ENCODE data around the gene CLSTN2.

- TF ChIP-seq CBX5 (IDR thresholded peaks at IDR 0.05; ENCODE audit: low read depth, low read length) (no peak), POLR2A (IDR thresholded peaks at IDR 0.05; ENCODE audit: control extremely low read depth in 1 of 2, low read depth in 2 of 2, low read length in 2 of 2) (no peak), EZH2 (IDR thresholded peaks at IDR 0.05; ENCODE audit: low read depth, low read length, severe bottlenecking) (no peak), ZNF274 (IDR thresholded peaks at IDR 0.05; ENCODE audit: borderline replicate concordance, extremely low read depth, low read length) (no peak), EP300 (IDR thresholded peaks at IDR 0.05; ENCODE audit: borderline replicate concordance in 1 of 2, low read depth in 2 of 2, low read length in 2 of 2) (no peak), CEBPB (IDR thresholded peaks at IDR 0.05; ENCODE audit: low read depth, low read length) (no peak), MAFK (IDR thresholded peaks at IDR 0.05; ENCODE audit: low read depth, low read length) (no peak), POLR2AphosphoS5 (IDR thresholded peaks at IDR 0.05; ENCODE audit: low read depth, low read length) (no peak), NRF1 (IDR thresholded peaks at IDR 0.05; ENCODE audit: low read depth, low read length) (no peak), GABPA (IDR thresholded peaks at IDR 0.05; ENCODE audit: borderline replicate concordance, insufficient read depth, low read length) (no peak), KDM5A (IDR thresholded peaks at IDR 0.05; ENCODE audit: low read length) (no peak), JUND (IDR thresholded peaks at IDR 0.05; ENCODE audit: low read length) (no peak), JUN (IDR thresholded peaks at IDR 0.05; ENCODE audit: low read depth, low read length) (no peak)
- TF ChIP-seq, protein P1, sequence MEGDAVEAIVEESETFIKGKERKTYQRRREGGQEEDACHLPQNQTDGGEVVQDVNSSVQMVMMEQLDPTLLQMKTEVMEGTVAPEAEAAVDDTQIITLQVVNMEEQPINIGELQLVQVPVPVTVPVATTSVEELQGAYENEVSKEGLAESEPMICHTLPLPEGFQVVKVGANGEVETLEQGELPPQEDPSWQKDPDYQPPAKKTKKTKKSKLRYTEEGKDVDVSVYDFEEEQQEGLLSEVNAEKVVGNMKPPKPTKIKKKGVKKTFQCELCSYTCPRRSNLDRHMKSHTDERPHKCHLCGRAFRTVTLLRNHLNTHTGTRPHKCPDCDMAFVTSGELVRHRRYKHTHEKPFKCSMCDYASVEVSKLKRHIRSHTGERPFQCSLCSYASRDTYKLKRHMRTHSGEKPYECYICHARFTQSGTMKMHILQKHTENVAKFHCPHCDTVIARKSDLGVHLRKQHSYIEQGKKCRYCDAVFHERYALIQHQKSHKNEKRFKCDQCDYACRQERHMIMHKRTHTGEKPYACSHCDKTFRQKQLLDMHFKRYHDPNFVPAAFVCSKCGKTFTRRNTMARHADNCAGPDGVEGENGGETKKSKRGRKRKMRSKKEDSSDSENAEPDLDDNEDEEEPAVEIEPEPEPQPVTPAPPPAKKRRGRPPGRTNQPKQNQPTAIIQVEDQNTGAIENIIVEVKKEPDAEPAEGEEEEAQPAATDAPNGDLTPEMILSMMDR (IDR thresholded peaks at IDR 0.05; ENCODE audit: control extremely low read depth in 1 of 3, insufficient read depth in 1 of 3, low read depth in 1 of 3, low read length in 3 of 3): no peak
These were observed 468.6 kb downstream of the CLSTN2 start for GRCh38 chr3:140403608-140404007.

All from H1 (cell line).